ENCODE measurements around the gene ARL8B.
"Not testable (repeated sequence)": the region's sequence is repeated elsewhere in the genome, so short reads cannot be mapped to it uniquely, and the experiment has no call there.

ARL8B gene

DNA sequence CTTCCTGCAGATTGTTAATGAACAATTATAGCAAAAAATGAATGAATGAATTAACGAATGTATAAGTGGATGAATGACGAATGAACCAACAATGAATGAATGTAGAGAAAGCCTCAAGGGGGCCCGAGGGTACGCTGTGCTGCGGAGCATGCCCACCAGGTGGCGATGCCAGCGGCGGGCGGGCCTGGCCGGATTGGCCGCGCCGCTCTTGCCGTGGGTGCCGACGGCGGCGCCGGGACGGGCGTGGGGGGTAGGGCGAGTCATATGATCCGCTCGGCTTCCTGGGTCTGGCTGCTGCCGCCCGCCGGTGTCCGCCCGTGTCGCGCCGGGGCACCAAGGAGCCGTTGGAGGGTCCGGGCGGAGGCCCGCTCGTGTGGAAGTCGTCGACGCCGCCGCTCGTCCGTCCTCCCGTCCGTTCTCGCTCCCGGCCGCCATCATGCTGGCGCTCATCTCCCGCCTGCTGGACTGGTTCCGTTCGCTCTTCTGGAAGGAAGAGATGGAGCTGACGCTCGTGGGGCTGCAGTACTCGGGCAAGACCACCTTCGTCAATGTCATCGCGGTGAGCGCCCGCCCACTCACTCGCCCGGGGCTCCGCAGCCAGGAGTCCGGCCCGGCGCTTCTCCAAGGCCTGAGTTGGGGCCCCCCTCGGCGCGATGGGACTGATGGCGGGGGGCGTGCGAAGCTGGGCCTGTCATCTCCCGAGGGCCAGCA, at the start of gene ARL8B:
Gene ARL8B (plus strand): TSS at position 263 of the 711 bp plus-strand sequence. CDS start 174 bp downstream, at position 437.
- peak; percentile 90 for DNase-seq (ENCODE audit: low spot score)

DNA sequence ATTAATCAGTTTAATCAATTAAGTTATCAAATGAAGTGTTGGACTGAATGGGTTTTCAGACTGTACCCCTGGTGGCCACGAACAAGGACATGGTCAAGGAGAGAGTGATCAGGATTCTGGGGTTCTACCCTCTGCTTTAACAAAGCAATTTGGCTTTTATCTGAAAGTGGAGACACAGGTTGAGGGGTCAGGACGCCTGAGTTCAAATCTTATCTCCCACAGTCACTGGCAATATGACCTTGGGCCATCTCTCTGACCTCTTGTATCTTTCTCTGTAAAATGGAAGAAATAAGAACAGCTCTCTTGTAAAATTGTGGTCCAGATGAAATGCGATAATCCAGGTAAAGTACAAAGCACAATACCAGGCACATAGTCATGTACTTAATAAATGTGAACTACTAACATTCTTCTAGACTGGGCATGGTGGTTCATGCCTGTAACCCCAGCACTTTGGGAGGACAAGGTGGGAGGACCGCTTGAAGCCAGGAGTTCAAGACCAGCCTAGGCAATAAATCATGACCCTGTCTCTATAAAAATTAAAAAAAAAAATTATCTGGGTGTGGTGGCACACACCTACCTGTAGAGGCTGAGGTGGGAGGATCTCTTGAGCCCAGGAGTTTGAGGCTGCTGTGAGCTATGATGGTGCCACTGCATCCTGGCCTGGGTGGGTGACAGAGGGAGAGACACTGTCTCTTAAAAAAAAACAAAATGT, 48.6 kb upstream of the ARL8B start:
- DNase-seq (ENCODE audit: low spot score) = no peak

DNA sequence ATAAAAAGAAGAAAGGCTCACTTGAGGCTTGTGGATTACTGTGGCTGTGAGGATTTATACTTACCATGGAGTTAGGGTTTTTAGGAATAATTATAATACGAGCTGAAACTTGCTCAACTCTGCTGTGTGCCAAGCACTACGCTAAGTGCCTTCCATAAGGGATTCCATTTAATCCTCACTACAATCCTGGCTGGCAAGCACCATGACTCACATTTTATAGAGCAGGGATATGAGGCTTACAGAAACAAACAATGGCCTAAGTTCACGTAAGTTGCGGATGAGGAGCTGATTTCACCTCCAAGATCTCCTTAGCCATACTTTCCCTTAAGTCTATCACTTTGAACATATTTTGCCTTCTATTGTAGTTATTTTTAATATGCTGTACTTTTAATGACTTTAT, 43.9 kb upstream of the ARL8B start:
- no peak for DNase-seq (ENCODE audit: low spot score)

- no peak for DNase-seq (ENCODE audit: low spot score)
Measured at GRCh38 chr3:5079761-5080160, 42.3 kb upstream of the ARL8B start.

DNA sequence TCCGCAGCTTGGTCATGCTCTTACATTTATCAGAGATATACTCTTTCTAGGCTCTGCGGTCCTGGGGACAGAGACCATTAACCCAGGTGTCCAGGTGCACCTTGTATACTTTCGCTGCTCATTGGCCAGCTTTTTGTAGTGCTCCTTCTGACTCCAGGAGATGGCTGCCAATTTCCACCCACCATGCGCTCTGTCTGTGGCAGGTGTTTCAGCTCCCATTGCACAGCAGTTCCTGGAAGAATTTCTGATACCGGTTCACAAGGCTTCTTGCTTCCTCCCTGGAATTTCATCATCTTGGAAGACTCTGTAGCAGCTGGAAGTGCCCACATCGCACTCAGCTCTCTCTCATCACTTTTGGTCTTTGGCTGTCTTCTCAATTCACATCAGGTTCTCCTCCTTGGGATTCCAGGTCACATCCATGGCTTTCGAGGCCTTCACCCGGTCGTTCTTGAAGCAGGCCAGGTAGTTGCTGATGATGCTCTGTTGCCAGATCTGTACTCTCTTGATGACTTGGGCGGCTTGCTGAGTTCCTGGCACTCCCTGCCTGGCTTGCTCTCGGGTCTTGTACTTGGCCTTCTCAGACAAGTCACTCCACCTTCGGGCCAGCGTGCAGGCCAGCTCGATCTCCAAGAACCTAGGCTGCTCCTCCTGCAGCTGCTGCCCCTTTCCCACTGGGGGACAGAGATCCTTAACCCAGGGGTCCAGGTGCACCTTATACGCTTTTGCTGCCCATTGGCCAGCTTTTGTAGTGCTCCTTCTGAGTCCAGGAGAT, 41.1 kb upstream of the ARL8B start:
- no peak for DNase-seq (ENCODE audit: low spot score)

- not testable (repeated sequence) for DNase-seq (ENCODE audit: low spot score)
Measured at GRCh38 chr3:5081973-5082788, 39.9 kb upstream of the ARL8B start.

DNA sequence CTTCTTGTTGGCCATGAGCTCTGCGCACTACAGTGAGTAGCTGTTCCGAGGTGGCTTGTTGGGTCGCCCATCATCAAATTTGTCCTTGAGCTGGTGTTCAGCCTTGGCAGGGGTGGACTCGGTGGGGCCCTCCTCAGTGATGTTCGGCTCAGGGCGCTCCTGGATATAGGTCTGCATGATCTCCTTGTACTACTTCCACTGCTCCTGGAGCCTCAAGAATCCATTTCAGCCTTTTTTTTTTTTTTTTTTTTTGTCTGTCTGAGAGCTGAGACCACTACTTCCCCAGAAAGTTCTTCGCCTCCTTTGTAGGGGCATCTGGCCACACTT, 39.3 kb upstream of the ARL8B start:
- no peak for DNase-seq (ENCODE audit: low spot score)

- DNase-seq (ENCODE audit: low spot score) = no peak
Measured at GRCh38 chr3:5084224-5084623, 37.9 kb upstream of the ARL8B start.

DNA sequence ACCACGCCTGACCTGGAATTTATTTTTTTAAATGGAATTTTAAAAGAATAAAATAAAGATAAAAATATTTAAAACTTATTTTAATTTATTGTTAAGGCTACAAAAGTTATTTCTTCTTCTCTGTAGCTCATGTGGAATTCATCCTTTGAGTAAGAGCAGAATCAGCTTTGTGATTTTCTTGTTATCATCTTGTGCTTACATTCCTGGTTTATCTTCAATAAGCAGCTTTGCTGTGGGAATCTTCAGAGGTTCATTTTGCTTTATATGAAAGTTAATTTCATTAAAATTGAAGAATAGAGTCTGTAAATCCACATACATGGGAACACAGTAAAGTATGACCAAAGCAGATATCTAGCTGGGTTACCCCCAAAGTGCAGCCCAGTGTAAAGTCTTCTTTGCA, 35.4 kb upstream of the ARL8B start:
- no peak for DNase-seq (ENCODE audit: low spot score)

- no peak for DNase-seq (ENCODE audit: low spot score)
Measured at GRCh38 chr3:5087209-5087608, 34.9 kb upstream of the ARL8B start.

DNA sequence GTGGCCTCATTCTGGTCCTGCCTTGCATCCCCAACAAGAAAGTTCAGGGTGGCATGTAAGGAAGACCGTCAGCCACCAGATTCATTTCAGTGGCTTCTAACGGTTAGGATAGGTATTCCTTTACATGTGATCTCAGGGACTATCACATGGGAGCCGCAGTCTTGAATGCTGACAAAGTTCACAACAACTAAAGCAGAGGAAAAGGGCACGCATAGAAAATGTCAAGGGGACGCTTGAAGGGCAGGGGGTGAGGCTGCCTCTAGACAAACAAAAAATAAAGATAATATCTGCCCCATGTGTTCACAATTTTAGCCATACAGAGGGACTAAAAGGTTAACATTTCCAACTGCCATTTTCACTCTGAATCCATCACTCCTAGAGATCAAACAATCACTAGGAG, 31.9 kb upstream of the ARL8B start:
- no peak for DNase-seq (ENCODE audit: low spot score)

GRCh38 chr3:5092018-5092417, 30.1 kb upstream of the ARL8B start:
- DNase-seq (ENCODE audit: low spot score) = no peak

- no peak for DNase-seq (ENCODE audit: low spot score)
Measured at GRCh38 chr3:5093731-5094130, 28.4 kb upstream of the ARL8B start.

- peak; percentile 8 for DNase-seq (ENCODE audit: low spot score)
Measured at GRCh38 chr3:5095886-5096285, 26.2 kb upstream of the ARL8B start.

DNA sequence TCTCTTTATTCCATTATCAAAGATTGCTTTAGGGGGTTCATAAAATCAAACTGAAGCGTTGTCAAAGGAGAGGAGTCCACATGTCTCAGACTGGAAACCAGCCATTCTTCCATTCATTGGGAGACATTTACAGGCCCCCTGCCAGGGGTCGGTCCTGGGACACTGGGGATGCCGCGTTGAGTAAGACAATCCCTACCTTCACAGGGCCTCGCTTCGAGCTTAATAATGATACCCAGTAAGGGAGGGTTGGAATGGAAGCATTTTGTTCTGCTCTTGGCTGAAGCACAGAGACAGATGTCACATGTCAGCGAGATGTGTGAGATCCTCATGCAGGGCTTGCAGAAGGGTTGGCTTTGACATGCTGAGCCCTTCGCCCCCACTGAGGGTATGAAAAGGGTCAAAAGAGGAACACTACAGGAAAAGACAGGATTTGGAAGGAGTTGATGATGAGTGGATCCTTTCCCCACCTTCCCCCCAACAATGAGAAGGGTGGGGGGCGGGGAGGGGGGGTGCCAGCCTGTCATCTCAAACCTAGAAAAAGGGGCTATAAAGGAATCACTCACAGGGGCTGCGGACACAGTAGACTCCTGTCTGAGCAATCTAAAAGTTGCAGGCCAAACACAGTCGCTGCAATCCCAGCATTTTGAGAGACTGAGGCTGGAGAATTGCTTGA, 25.6 kb upstream of the ARL8B start:
- no peak for DNase-seq (ENCODE audit: low spot score)

GRCh38 chr3:5098346-5098745, 23.7 kb upstream of the ARL8B start:
- DNase-seq (ENCODE audit: low spot score) = no peak

- DNase-seq (ENCODE audit: low spot score) = no peak
Measured at GRCh38 chr3:5102532-5102931, 19.6 kb upstream of the ARL8B start.

DNA sequence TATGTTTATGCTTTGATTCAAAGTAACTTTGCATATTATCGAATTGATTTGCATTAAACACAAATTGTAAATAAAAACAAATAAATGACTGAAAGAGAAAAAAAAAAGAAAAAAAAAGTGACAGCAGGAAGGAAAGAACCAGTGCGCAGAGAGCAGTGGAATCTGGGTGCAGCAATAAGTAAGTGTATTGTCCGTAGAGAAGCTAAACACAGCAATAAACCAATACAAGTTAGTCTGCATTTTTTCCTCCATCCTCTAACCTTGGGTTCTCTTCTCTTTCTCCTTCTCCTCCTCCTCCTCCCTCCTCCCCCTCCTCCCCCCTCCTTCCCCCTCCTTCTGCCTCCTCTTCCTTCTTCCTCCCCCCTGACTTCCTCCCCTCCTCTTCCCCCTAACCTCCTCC, 18.3 kb upstream of the ARL8B start:
- DNase-seq (ENCODE audit: low spot score) = no peak

DNA sequence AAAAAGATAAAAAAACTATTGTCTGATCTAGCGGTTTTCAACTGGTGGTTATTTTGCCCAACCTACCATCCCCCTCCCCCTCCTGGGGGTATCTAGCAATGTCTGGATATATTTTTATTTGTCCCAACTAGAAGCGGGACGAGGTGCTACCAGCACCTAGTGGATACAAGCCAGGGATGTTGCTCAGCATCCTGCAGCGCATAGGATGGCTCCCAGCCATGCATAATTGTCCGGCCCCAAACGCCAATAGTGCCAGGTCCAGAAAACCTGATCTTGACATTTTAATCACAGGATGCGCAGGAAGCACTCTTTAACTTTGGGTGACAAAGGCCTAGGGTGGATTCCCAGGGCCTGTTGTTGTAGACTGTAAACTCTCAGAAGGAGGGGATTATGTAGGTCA, 17.0 kb upstream of the ARL8B start:
- no peak for DNase-seq (ENCODE audit: low spot score)

DNA sequence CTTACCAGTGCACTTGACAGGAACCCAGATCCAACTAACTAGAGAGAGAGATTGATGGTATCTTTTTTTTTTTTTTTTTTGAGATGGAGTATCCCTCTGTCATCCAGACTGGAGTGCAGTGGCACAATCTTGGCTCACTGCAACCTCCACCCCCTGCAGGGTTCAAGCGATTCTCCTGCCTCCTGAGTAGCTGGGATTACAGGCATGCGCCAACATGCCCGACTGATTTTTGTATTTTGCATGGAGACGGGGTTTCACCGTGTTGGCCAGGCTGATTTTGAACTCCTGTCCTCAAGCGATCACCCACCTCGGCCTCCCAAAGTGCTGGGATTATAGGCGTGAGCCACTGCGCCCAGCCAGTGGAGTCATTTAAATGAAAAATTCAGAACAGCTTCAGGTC, 15.7 kb upstream of the ARL8B start:
- DNase-seq (ENCODE audit: low spot score) = not testable (repeated sequence)

GRCh38 chr3:5106933-5107334, 15.2 kb upstream of the ARL8B start:
- not testable (repeated sequence) for DNase-seq (ENCODE audit: low spot score)

GRCh38 chr3:5110337-5110736, 11.8 kb upstream of the ARL8B start:
- no peak for DNase-seq (ENCODE audit: low spot score)
